Stimulated activated CD4-positive, alpha-beta T cell treated with anti-CD3 and anti-CD28 coated beads, Interleukin-12 subunit alpha, Interleukin-12 subunit beta, amount 100 ng/mL, for 24 hours (primary cell): Measurements from ENCODE around the gene DHPS.
"Not testable (repeated sequence)": the region's sequence is repeated elsewhere in the genome, so short reads cannot be mapped to it uniquely, and the experiment has no call there.

ENCODE experiments used
- DNase-seq, 2 experiments: peaks; one replicate each; pipeline ENCODE4 v3.0.0-alpha.2; 2020; ENCODE audit warnings: low read depth in 2 of 2

The DHPS gene

GRCh38 chr19:12646551-12646950 lies 35.1 kb downstream of the DHPS start:
- DNase-seq: no peak

GRCh38 chr19:12643716-12644115 lies 38.0 kb downstream of the DHPS start:
- DNase-seq: not testable (repeated sequence)

- DNase-seq: no peak
These were observed 39.2 kb downstream of the DHPS start for GRCh38 chr19:12642506-12642905.

GRCh38 chr19:12641456-12641855 lies 40.2 kb downstream of the DHPS start:
- DNase-seq: no peak

GRCh38 chr19:12639901-12640613 lies 41.6 kb downstream of the DHPS start:
- DNase-seq: peak; percentile 78 to 87

GRCh38 chr19:12638611-12639182 lies 43.0 kb downstream of the DHPS start:
- DNase-seq: no peak

GRCh38 chr19:12636631-12637030 lies 45.0 kb downstream of the DHPS start:
- DNase-seq: no peak

- no peak for DNase-seq
These were observed 52.5 kb downstream of the DHPS start for GRCh38 chr19:12629215-12629614.

GRCh38 chr19:12628040-12629022 lies 53.3 kb downstream of the DHPS start:
- DNase-seq: no peak

GRCh38 chr19:12626958-12627357 lies 54.7 kb downstream of the DHPS start:
- no peak for DNase-seq
